ENCODE data around the gene PDE5A.
"Not testable (repeated sequence)": the region's sequence is repeated elsewhere in the genome, so short reads cannot be mapped to it uniquely, and the experiment has no call there.

Gene PDE5A

DNA sequence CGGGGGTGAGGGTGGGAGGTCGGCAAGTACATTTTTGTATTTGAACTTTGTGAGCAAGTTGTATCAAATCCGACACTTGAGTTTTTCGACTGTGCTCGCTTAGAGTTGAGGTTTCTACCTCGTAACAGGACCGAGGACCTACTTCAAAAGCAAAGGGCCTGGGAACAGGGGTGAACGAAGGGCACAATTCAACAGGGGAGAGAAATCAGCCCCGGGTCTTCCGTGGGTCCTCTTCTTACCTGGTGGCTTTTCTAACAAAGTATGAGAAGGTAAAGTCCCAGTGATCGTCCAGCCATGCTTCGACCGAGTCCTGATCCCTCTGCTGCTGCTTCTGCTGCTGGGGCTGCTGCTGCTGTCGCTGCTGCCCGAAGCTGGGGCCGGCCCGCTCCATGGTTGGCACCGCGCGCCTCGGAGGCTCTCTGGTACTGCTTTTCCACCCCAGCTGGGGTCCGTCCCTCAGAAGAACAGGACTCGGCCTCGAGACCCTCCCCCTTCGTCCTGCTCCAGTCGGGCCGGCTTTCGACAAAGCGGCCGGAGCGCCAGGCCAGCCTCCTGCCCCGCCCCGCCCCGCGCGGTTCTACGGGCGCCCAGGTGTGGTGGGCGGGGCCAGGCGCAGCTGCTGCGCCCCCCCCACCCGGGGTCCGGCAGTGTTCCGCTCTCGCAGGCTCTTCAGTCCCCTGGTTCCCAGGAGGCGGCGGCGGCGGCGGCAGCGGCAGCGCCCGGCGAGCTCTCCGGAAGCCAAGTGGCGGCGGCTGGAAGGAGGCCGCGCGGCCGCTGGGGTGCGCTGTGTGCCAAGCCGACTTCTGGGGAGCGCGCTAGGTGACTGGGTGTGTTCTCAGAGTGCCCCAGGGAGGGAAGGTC is at the start of gene PDE5A:
TSS of gene PDE5A (minus strand) at position 524 of the 861 bp plus-strand sequence. CDS start at position 391, 133 bp downstream.
- DNase-seq = peak; percentile 62

DNA sequence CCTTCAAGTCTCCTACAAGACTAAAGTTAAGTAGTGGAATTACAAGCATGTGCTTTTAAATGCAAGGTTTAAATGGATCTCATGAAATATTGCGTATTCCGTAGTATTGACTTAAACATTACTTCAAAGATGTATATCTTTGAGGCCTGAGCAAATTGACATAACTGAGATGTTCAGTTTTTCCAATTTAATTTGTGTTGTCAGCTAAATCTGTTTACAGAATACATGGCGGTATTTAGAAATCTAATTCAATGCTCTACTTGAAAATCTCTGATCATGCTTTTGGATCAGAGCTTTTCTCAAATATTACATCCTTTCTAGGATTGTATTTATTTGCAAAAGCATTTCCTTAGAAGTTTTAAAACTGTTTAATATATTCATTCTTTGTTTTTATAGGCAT is 47.5 kb upstream of the PDE5A start:
- no peak for DNase-seq

DNA sequence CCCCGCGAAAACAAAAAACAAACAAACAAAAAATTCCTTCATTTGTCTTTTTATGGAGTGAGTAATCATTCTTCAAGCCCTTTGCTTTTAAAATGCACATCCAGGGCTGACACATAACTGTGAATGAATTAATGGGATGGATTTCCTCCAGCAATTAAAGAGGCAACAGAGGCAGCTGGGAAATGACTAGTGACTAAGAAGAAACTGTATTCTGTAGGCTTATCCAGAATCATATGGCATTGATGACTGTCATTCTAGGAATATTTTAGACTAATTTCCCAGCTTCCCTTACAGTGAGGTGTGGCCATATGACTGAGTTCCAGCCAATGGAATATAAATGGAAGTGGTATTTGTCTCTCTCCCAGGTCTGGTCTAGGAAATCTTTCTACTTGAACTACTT is 46.8 kb upstream of the PDE5A start:
- DNase-seq = no peak

DNA sequence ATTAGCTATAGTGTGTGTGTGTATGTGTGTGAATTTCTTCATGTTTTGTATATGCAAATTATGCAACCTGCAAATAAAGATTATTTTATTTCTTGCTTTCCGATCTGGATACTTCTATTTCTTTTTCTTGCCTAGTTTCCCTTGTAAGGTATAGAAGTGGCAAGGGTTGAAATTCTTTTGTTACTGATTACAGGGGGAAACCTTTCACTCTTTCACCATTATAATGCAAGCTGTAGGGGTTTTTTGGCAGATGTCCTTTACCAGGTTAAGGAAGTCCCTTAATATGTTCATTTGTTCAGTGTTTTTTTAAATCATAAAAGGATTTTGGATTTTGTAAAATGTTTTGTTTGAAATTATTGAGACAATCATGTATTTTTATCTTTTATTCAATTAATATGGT is 44.3 kb upstream of the PDE5A start:
- DNase-seq = no peak

DNA sequence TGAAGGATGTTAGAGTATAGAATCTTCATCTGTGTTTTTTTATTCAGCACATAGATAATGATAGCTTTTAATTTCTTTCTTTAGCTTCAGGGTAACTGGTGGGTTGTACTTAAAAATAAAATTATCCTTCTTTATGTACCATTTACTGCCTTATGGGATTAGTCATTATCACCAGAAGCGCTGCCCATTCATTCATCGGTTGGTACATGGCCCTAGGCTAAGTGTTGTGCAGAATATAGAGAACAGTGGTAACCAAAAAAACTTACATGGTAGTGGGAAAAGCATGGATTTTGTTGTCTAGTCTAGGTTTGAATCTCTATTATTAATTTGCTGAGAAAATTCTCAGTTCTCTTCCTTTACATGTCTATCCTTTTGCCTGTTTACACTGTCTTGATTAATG is 43.5 kb upstream of the PDE5A start:
- DNase-seq = no peak

DNA sequence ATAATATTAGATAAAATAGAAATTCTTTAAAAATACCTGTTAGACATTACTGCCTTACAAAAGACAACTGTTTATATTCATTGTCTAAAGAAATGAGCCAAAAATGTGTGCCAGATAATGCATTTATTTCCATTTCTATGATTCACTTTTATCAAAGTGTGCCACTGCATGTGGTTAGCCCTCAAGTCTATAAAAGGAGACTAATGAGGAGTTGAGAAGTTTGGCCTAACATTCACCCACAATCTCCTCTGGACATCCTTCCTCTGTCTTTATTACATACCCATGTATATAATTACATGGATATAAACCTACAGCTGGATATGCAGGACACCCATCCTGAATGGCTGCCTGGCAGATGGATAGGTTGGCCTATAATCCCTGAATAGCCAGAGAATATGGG is 42.6 kb upstream of the PDE5A start:
- no peak for DNase-seq

DNA sequence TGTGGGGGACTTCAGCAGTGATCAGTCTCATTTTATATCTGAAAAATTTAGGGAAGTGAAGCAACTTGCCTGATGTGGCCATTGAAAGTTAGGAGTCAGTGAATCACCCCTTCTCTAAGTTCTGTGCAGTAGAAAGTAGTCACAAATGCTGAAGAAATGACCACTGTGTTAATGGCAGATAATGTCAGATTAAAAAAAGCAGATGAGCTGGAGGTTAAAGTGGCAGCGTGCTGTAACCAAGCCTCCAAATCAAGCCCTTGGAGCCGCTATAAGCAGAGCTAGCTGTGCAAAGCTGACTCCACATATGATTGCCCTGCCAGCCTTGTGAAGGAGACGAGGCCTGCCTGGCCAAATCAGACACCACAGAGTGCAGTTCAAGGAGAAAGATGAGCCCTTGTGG is 39.2 kb upstream of the PDE5A start:
- no peak for DNase-seq

DNA sequence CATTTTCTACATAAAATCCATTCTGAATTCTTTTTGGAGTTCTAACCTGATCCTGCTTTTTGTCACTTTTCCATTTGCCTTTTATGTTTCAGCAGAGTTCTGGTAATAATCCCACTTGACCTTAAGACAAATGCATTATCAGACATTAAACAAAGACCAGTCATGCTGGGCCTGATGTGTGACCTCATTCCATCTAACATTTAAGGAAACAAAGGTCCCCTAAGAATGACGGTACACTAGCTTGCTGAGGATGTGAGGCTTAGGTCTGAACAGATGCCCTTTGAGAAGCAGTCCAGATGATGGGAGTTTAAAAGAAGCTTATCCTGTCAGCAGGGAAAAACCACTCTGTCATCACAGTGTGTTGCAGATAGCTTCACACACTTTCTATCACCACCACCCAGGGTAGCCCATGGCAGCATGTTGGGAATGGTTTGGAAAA is 38.1 kb upstream of the PDE5A start:
- DNase-seq = no peak

DNA sequence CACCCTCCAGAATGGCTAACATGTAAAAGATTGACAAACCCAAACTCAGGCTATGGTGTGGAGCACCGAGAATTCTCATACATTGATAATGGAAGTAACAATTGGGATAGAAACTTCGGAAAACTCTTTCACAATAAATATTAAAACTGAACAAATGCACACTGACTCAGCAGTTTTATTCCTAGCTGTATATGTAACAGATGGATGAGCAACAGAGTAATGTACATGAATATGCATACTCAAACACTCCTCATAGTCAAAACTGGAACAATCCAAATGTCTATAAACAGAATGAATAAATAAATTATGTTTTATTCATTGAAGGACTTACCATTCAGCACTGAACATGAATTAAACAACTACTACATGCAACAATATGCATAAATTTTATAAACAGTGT is 37.1 kb upstream of the PDE5A start:
- DNase-seq = no peak

DNA sequence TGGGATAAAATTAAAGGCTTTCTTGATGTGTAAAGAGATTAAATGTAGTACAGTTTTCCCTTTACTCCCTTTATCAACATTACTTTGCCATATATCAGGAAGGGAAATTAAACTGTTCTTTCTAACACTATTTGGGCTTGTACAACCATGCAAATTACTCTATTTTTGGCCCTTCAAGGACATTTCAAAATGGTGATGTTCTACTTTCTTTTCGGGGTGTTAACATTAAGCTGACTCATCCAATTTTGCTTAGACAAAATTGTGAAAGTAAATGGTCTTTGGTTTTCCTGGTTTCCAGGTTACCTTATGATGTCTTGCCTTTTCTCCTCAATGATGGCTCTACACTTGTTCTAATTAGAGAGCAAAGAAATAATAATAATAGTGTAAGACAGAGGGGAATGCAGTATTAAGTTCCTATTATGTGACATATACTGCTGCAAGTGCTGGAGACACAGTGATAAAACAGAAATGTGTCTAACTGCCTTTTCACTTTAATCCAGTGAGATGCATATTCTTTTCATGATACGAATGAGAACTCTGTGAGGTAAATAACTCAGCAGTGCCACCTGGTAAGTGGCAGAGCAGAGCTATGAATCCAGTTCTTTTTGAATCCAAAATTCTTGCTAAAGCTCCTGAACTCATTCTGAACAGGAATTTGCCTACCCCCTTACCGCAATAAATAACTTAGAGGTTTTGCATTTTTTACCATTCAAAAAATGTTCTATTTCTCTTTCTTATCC is 35.7 kb upstream of the PDE5A start:
- DNase-seq = no peak

DNA sequence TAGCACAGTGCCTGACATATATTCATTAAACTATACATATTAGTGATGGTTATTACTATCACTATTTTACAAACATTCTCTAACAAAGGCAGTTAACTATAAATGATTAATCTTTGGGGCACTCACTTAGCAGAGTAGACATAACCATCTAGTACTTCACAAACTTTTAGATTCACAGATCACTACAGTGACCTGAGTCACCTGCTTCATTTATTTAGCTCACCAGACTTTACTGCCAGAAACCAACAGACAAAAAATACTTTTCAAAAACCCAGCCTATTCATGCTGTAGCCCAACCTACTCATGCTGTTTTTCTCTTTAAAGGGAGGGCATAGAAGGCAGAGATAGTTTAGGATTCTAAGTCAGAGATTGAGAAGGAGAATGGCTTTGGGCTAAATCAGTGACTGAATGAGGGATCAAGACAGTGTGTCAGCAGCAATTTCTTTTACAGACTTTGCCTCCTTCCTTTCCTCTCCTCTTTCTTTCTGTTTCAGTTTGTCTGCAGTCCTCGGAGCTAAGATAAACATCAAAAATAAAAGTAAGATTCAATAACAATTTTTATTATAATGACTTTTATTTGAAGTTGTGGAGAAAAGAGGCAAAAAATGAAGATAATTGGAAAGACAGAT is 34.7 kb upstream of the PDE5A start:
- DNase-seq = no peak

DNA sequence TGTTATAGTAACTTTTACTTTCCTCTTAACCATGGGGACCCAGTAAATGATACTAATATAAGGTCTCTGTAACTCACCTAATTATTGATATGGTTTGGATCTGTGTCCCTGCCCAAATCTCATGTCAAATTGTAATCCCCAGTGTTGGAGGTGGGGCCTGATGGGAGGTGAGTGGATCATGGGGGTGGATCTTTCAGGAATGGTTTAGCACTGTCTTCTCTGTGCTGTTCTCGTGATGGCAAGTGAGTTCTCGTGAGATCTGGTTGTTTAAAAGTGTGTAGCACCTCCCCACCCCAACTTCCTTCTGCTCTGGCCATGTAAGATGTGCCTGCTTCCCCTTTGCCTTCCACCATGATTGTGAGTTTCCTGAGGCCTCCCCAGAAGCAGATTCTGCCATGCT is 34.0 kb upstream of the PDE5A start:
- not testable (repeated sequence) for DNase-seq

DNA sequence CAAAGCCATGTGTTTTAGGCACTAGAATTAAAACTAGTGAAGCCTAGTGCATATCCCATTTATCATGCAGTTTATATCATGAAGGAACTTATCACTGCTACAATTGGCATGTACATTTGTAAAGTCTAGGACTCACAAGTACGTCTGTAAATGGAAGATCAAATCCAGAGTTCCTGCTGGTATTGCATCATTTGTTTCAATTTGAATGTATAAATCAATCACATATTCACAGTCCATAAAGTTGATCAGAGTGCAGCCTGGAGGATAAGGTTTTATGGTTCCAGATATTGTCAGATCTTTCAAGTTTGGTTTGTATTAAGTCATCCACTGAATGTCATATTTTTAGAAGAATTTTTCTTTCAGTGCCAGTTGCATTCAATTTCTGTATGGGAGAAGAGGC is 32.6 kb upstream of the PDE5A start:
- no peak for DNase-seq

DNA sequence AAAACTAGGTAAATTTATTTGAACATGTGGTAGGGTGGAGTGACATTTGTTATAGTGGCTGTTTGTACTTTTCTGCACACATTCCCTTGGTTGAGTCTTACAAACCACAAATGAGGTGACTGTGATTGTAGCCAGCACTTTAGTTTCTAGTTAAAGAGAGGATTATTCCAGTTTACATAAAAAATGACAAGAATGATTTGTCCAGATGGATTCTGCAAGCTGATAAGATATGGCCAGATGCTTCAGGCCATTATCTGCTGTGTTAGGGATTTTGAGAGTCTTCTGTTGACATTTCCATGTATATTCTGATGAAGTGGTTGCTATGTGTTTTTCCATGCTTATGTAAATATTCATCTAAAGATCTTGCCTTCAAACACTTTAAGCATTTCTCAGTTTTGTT is 31.0 kb upstream of the PDE5A start:
- no peak for DNase-seq

DNA sequence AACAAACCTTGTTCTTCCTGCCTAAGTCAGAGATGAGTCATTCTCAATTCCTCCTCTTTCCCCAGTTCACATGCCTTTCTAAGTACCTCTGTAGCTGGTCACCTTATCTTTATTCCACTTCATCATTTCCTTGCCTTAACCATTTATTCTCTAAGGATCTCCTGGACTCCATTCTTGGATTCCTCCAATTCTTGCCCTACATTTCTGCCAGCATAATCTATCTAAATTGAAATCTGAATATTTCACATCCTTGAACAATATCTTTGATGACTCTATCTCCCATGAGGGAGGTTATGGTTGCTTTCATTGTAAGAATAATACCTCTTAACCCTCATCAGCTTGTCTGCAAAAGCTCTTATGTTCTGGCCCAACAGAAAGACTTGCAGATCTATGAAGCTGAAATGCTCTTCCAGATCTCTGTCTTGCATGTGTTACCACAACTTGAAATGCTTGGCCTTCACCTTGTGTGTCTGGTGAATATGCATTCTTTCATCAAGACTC is 28.6 kb upstream of the PDE5A start:
- no peak for DNase-seq

DNA sequence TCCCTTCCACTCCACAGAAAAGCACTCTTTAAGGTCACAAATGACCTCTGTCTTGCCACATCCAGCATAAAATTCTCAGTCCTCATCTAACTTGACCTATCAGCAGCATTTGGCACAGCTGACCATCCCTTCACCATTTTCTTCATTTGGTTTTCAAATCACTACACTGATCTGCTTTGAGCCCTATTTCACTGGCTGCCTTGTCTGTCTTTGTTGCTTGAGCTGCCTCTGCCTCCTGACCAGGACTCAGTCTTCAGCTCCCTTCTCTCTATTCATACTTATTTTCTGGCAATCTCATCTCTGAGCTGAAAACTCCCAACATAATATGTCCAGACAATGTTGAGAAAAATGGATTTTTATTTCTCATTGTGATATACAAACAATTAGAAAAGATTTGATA is 27.7 kb upstream of the PDE5A start:
- no peak for DNase-seq

DNA sequence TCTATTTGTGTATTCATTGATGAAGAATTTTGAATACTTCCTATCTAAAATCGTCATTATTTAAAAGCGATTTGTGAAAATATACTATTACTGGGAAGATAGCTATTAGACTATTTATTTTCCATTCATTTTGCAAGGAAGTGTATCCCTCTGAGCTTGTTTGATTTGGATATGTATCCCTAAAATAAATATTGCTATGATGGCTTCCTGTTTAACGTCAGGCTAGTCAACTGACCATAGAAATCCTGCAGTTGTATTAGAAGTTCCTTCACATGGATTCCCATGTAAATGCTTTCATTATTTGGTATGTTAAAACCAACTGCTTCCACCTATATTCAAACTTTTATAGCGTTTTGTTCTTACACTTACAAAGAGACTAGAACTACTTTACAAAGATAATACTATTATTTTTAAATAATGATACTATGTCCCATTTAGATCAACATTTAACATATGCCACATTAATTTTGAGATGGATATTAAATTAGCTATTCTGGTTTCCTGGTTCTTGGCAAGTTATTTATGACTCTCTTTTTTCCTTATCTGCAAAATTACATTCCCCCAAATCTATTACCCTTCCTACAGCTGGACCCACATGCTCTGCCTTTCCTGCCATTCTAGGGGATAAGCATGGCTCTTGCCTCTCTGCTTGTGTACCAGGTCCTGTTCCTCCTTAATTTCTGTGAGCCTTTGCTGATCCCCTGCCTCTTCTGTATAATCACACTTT is 26.7 kb upstream of the PDE5A start:
- no peak for DNase-seq

DNA sequence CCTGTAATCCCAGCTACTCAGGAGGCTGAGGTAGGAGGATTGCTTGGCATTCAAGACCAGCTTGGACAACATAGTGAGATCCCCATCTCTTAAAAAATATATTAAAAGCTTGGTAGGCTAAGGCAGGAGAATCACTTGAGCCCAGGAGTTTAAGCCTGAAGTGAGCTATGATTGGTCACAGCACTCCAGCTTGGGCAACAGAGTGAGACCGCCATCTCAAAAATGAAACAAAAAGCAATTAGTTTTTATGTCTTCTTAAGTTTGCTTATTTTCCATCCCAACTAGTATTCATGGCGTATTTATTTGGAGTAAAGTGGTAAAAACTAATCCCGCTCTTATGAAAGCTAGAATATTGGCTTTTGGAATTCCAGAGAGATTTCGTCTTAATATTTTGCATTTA is 25.4 kb upstream of the PDE5A start:
- no peak for DNase-seq

DNA sequence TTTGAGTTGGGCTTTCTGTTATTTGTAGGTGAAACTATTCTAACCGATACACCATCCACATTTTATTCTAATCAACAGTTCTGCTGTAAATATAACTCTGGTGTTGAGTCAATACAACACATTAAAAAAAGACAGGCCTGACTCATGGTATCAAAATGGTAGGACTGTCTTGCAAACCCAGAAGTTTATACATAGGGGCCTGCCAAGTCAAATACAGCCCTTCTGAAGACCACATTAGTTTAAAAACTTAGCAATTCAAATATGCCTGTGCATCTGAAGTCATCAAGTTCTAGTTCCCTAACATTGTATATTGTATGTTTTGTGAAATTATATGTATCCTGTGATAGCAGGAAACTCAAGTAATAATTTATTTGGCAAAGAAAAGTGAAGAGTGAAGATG is 24.4 kb upstream of the PDE5A start:
- DNase-seq = no peak

DNA sequence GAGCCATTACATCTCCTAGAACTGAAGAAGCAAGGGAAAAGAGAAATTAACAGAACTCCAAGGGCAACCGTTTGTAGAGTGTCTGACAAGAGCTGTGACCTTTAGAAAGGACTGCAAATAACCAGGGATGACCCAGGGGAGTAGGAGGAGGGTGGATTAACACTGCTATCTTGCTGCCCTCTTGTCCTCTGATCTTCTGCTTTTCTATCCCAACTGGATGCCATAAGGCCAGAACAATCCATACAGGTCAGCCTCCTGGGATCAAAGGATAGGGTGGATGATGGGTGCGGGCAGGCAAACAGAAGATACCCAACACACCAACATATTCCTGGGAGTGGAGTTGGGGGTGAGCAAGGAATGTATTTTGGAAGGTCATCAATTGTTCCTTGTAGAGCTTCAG is 19.8 kb upstream of the PDE5A start:
- no peak for DNase-seq

DNA sequence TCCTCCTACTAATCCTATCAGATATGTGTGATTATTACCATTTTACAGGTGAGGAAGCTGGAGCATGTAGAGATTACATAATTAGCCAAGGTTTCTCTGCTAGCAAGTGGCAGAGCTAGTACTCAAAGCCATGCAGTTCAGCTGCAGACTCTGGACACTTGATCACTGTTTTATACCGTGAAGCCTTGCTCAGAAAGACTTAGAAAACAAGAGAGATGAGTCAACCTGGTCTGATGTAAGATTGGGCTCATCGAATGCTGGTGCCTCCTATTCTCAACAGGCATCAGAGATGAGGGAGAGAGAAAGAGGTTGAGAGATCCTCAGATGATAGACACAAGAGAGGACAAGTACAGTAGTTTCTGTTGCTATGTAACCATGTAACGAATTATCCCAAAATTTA is 19.0 kb upstream of the PDE5A start:
- no peak for DNase-seq

DNA sequence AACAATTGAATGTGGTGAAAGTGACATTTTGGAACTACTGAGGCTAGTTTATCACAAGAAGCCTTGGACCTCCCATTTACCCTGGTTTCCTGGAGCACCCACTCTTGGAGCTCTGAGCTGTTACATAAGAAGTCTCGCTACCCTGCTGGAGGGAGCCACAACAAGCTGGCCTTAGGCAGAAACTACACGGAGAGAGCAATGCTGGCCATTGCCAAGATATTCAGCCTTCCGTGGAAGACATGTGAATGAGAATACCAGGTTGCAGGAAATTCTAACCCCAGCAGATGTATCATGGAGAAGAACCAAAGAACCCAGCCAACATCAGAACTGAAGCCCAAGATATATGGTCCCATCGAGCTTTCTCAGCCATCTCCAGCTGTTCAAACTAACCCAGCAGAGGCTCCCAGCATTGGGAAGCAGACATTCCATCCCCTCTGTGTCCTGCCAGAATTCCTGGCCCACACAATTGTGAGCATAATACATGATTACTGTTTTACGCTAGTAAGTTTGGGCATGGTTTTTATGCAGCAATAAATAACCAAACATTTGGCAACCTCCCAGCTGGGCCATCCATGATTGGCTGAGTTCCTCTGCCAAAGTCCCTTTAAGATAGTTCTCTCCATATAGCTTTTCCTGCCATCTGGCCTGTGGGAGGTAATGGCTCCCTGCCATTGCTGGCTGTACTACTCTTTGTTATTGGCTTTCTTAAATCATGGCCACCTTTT is 17.9 kb upstream of the PDE5A start:
- no peak for DNase-seq

All from GDM1 (cell line).